ENCODE results near the gene UMOD. TPM values are rescaled to one million over a fixed set of nuclear protein-coding genes. Genes with fewer than 3 reads are reported as not detected.

The UMOD gene
- total RNA-seq, 2 experiments from 2014 or later: not detected

- CTCF ChIA-PET (ENCODE audit: unreplicated experiment): no interaction called here
- no peaks in the 10 kb centered on the region for H4K20me1 ChIP-seq (ENCODE audit: insufficient read depth, low read length)
- TF ChIP-seq CTCF (conservative IDR thresholded peaks at IDR 0.05; ENCODE audit: low read length): no peak
- TF ChIP-seq EZH2phosphoT487 (IDR thresholded peaks at IDR 0.05; ENCODE audit: borderline replicate concordance, low read depth, low read length): no peak
- H3K36me3 ChIP-seq (ENCODE audit: insufficient read depth, low read length): no peaks in the 10 kb centered on the region
- DNase-seq (ENCODE audit: low spot score): no peak
- H3K9me2 ChIP-seq (ENCODE audit: insufficient read depth, low read length): no peaks in the 10 kb centered on the region
- BruUV-seq (replicated peaks): no TSS peak
- no peak overlapping the region for H2AFZ ChIP-seq (ENCODE audit: low read length)
- H3K9me3 ChIP-seq (ENCODE audit: low read length): no peaks in the 10 kb centered on the region
- no peak overlapping the region for H3K4me2 ChIP-seq (ENCODE audit: low read length)
- H3K27ac ChIP-seq (ENCODE audit: low read depth, low read length, poor library complexity, severe bottlenecking): no peak overlapping the region
- intact Hi-C loops (cut with micrococcal nuclease; ENCODE audit: unreplicated experiment): no loop called here
- POLR2A ChIA-PET: no interaction called here
- H3K79me2 ChIP-seq (ENCODE audit: insufficient read depth, low read depth, low read length): no peaks in the 10 kb centered on the region
- H3K4me1 ChIP-seq (ENCODE audit: insufficient read depth, low read length, poor library complexity, severe bottlenecking): no peaks in the 10 kb centered on the region
- H3K4me3 ChIP-seq (ENCODE audit: low read depth, low read length, poor library complexity, severe bottlenecking): no peak overlapping the region
Measured at GRCh38 chr16:20399185-20399584, 46.7 kb upstream of the UMOD start.

GRCh38 chr16:20398603-20399002, 46.1 kb upstream of the UMOD start:
- intact Hi-C loops (cut with micrococcal nuclease; ENCODE audit: unreplicated experiment): no loop called here
- BruUV-seq (replicated peaks): no TSS peak
- ChIA-PET CTCF (ENCODE audit: unreplicated experiment) (no interaction called here), POLR2A (no interaction called here)
- H3K4me1 ChIP-seq (ENCODE audit: insufficient read depth, low read length, poor library complexity, severe bottlenecking): no peaks in the 10 kb centered on the region
- H3K4me3 ChIP-seq (ENCODE audit: low read depth, low read length, poor library complexity, severe bottlenecking): no peak overlapping the region
- H3K27ac ChIP-seq (ENCODE audit: low read depth, low read length, poor library complexity, severe bottlenecking): no peak overlapping the region
- no peak for TF ChIP-seq EZH2phosphoT487 (IDR thresholded peaks at IDR 0.05; ENCODE audit: borderline replicate concordance, low read depth, low read length)
- TF ChIP-seq CTCF (conservative IDR thresholded peaks at IDR 0.05; ENCODE audit: low read length): no peak
- no peaks in the 10 kb centered on the region for H3K36me3 ChIP-seq (ENCODE audit: insufficient read depth, low read length)
- H3K9me2 ChIP-seq (ENCODE audit: insufficient read depth, low read length): no peaks in the 10 kb centered on the region
- H3K79me2 ChIP-seq (ENCODE audit: insufficient read depth, low read depth, low read length): no peaks in the 10 kb centered on the region
- no peak overlapping the region for H3K4me2 ChIP-seq (ENCODE audit: low read length)
- H4K20me1 ChIP-seq (ENCODE audit: insufficient read depth, low read length): no peaks in the 10 kb centered on the region
- no peak overlapping the region for H2AFZ ChIP-seq (ENCODE audit: low read length)
- H3K9me3 ChIP-seq (ENCODE audit: low read length): no peaks in the 10 kb centered on the region
- DNase-seq (ENCODE audit: low spot score): no peak

- CTCF ChIA-PET (ENCODE audit: unreplicated experiment): no interaction called here
- POLR2A ChIA-PET: no interaction called here
- TF ChIP-seq CTCF (conservative IDR thresholded peaks at IDR 0.05; ENCODE audit: low read length) (no peak), EZH2phosphoT487 (IDR thresholded peaks at IDR 0.05; ENCODE audit: borderline replicate concordance, low read depth, low read length) (no peak)
- H3K36me3 ChIP-seq (ENCODE audit: insufficient read depth, low read length): no peaks in the 10 kb centered on the region
- no peaks in the 10 kb centered on the region for H4K20me1 ChIP-seq (ENCODE audit: insufficient read depth, low read length)
- H3K4me1 ChIP-seq (ENCODE audit: insufficient read depth, low read length, poor library complexity, severe bottlenecking): no peaks in the 10 kb centered on the region
- intact Hi-C loops (cut with micrococcal nuclease; ENCODE audit: unreplicated experiment): no loop called here
- H3K4me3 ChIP-seq (ENCODE audit: low read depth, low read length, poor library complexity, severe bottlenecking): no peak overlapping the region
- no peak overlapping the region for H3K4me2 ChIP-seq (ENCODE audit: low read length)
- H3K9me3 ChIP-seq (ENCODE audit: low read length): no peaks in the 10 kb centered on the region
- no peak overlapping the region for H2AFZ ChIP-seq (ENCODE audit: low read length)
- no TSS peak for BruUV-seq (replicated peaks)
- no peaks in the 10 kb centered on the region for H3K9me2 ChIP-seq (ENCODE audit: insufficient read depth, low read length)
- no peak for DNase-seq (ENCODE audit: low spot score)
- H3K27ac ChIP-seq (ENCODE audit: low read depth, low read length, poor library complexity, severe bottlenecking): no peak overlapping the region
- H3K79me2 ChIP-seq (ENCODE audit: insufficient read depth, low read depth, low read length): no peaks in the 10 kb centered on the region
Measured at GRCh38 chr16:20397468-20398074, 45.1 kb upstream of the UMOD start.
